ENCODE measurements around the gene SHISA5. TPM values are rescaled to one million over a fixed set of nuclear protein-coding genes. Genes with fewer than 3 reads are reported as not detected.

SHISA5 gene
- total and polyA plus RNA-seq, 3 donors from 2014 or later, result 101 to 146 (median 117) TPM

DNA sequence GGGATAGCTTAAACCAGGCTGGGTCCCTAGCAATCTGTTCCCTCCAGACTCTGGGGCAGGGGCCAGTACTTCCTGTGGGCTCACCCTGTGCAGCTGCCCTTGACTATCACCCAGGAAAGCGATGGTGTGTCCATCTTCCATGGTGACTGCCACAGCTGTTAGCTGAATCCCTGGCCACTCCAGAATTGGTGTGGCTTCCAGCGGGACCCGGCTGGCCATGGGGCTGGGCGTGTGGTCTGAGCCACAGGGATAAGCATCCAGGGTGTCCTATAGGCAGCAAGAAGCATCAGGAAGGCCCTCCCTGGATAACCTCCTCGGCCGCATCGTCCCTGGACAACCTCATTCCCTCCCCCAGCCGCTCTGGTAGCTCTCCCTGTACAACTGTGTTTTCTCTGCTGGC, 81.3 kb downstream of the SHISA5 start:
- 75 to 92% methylated on average over 8 of the region's 8 CpGs for WGBS, 2 donors
- no peaks in the 10 kb centered on the region for H3K36me3 ChIP-seq (ENCODE audit: low read depth, missing control alignments)
- H3K4me3 ChIP-seq, result no peak overlapping the region
- H3K4me1 ChIP-seq, result peaks cover 31% of the 10 kb centered on the region
- TF ChIP-seq CTCF (IDR thresholded peaks at IDR 0.05), result no peak
- no peak for TF ChIP-seq POLR2A (IDR thresholded peaks at IDR 0.05)
- intact Hi-C loops (cut with DNase I; ENCODE audit: low total_unique reads), result no loop called here
- no peak for DNase-seq
- H3K27me3 ChIP-seq, result no peaks in the 10 kb centered on the region
- no peak overlapping the region for H3K27ac ChIP-seq
- H3K9me3 ChIP-seq, result no peaks in the 10 kb centered on the region

- Histone ChIP-seq H3K27ac (no peak overlapping the region), H3K27me3 (no peaks in the 10 kb centered on the region), H3K36me3 (ENCODE audit: low read depth, missing control alignments) (no peaks in the 10 kb centered on the region), H3K9me3 (no peaks in the 10 kb centered on the region), H3K4me1 (peaks cover 27% of the 10 kb centered on the region), H3K4me3 (no peak overlapping the region)
- intact Hi-C loops (cut with DNase I; ENCODE audit: low total_unique reads), result no loop called here
- TF ChIP-seq CTCF (IDR thresholded peaks at IDR 0.05), result no peak
- no peak for TF ChIP-seq POLR2A (IDR thresholded peaks at IDR 0.05)
- DNase-seq, result no peak
- WGBS, 2 donors, result 87 to 100% methylated on average over 1 to 3 of the region's 3 CpGs
Measured at GRCh38 chr3:48422272-48422671, 81.7 kb downstream of the SHISA5 start.

DNA sequence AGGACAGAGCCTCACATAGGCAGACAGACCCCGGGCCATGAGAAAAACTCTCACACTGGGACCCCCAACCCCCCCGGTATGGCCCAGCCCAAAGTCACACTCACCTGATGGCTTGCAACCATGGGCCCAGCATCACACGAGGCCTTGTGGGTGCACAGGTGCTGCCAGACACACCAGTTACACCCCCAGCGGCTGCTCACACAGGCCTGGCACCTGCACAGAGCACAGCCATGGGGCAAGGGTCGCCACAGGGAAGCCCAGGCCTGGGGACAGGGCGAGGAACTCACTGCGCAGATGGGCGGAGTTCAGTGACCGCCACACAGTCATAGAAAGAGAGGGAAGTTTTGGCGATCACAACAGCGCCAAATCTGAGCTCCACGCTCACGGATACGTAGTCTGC, 83.4 kb downstream of the SHISA5 start:
- no peaks in the 10 kb centered on the region for H3K27me3 ChIP-seq
- no peak overlapping the region for H3K4me3 ChIP-seq
- intact Hi-C loops (cut with DNase I; ENCODE audit: low total_unique reads), result no loop called here
- peaks cover 10% of the 10 kb centered on the region for H3K4me1 ChIP-seq
- TF ChIP-seq CTCF (IDR thresholded peaks at IDR 0.05) (no peak), POLR2A (IDR thresholded peaks at IDR 0.05) (no peak)
- 95 to 96% methylated on average over 7 to 14 of the region's 14 CpGs for WGBS, 2 donors
- no peak for DNase-seq
- H3K27ac ChIP-seq, result no peak overlapping the region
- H3K36me3 ChIP-seq (ENCODE audit: low read depth, missing control alignments), result no peaks in the 10 kb centered on the region
- H3K9me3 ChIP-seq, result no peaks in the 10 kb centered on the region

DNA sequence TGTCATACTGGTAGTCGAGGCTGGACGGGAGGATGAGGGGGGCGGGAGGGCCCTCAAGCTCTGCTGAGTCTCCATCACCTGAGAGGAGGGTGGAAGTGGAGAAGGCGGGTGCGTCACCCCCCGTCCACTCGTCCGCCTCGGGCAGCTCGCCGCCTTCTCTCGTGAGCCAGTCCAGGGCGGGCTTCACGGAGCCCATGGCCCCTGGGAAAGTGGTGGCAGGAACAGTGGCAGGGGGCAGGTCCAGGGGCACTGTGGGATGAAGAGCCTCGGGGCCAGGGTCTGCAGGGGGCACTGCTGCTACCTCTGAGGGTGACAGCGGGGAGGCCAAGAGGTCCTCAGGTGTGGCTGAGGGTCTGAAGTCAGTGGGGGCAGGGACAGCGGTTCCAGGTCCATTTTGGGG, 84.4 kb downstream of the SHISA5 start:
- Histone ChIP-seq H3K4me3 (no peak overlapping the region), H3K4me1 (peaks cover under 1% of the 10 kb centered on the region), H3K36me3 (ENCODE audit: low read depth, missing control alignments) (no peaks in the 10 kb centered on the region), H3K27me3 (no peaks in the 10 kb centered on the region), H3K9me3 (no peaks in the 10 kb centered on the region), H3K27ac (no peak overlapping the region)
- TF ChIP-seq CTCF (IDR thresholded peaks at IDR 0.05) (no peak), POLR2A (IDR thresholded peaks at IDR 0.05) (no peak)
- WGBS, 2 donors, result 93 to 100% methylated on average over 5 to 17 of the region's 17 CpGs
- DNase-seq, result no peak
- intact Hi-C loops (cut with DNase I; ENCODE audit: low total_unique reads), result no loop called here

GRCh38 chr3:48419149-48419548, 84.8 kb downstream of the SHISA5 start:
- no peak for TF ChIP-seq CTCF (IDR thresholded peaks at IDR 0.05)
- TF ChIP-seq POLR2A (IDR thresholded peaks at IDR 0.05), result no peak
- DNase-seq, result no peak
- Histone ChIP-seq H3K27ac (no peak overlapping the region), H3K27me3 (no peaks in the 10 kb centered on the region), H3K9me3 (no peaks in the 10 kb centered on the region), H3K4me3 (no peak overlapping the region), H3K36me3 (ENCODE audit: low read depth, missing control alignments) (no peaks in the 10 kb centered on the region), H3K4me1 (no peaks in the 10 kb centered on the region)
- intact Hi-C loops (cut with DNase I; ENCODE audit: low total_unique reads), result no loop called here
- 91 to 96% methylated on average over 7 to 9 of the region's 9 CpGs for WGBS, 2 donors

Measured in testis (tissue), 3 donors.